HG02938 (cell line): ENCODE results near the gene RFTN2.
"Not testable (repeated sequence)": the region's sequence is repeated elsewhere in the genome, so short reads cannot be mapped to it uniquely, and the experiment has no call there.

ENCODE experiments used
- ATAC-seq: cut with Tn5 transposase; IDR thresholded peaks from one replicate; pipeline ENCODE4 v1.9.1; 2021; ENCODE audit warnings: mild to moderate bottlenecking, moderate library complexity; ENCODE audit not compliant: unreplicated experiment

RFTN2 gene

DNA sequence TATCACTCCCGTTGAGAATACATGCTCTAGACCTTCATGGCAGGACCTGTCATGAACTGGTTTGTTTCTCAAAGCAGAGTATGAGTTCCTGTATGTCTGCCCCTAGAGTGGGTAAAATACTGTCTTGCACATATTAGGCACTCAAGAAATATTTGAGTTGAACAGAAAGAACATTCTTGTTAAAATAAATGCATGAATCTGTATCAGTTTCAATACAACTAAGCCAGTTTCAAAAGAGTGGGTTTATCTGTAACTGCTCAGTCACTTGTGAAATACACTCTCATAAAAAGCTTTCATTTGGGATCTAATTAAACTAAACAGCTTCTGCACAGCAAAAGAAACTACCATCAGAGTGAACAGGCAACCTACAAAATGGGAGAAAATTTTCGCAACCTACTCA, 69.2 kb downstream of the RFTN2 start:
- peak; percentile 80 for ATAC-seq

DNA sequence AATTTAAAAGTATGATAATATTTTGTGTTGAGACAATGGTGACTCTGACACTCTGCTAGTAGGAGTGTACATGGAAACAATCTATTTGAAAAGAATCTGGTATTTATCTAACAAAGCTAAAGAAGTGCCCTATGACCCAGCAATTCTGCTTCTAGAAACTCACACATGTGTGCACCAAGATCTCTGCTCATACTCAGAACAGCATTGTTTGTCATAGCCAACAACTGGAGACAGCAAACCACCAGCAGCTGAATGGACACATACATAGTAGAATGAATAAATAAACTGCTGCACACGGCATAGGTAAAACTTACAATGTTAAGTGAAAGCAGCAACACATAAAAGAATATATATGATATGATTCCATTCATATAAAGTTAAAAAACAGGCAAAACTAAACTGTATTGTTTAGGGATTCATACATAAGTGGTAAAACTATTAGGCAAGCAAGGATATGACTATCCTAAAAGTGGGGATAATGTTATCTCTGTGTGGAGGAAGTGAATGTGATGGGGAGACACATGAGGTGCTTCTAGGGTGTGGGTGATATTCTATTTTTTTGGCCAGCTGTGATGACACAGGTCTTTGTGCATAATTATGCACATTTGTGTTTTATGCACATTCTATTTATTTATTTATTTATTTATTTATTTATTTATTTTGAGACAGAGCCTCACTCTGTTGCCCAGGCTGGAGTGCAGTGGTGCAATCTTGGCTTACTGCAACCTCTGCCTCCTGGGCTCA, 71.1 kb downstream of the RFTN2 start:
- peak; percentile 28 for ATAC-seq

DNA sequence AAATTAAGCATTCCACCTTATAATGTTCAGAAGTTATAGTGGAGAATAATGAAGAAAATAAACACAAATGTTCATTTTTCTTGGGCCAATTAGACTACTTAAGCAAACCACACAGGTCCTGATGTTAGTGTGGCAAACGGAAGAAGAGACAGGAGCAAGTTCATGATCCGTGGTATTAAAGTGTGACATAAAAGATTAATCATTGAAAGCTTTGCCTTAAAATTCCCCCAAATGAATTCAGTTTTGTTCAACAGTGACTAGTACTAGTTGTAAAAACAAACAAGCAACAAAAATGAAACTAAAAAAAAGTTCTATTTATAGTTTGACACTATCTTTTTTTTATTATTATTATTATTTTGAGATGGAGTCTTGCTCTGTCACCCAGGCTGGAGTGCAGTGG, 73.7 kb downstream of the RFTN2 start:
- no peak for ATAC-seq

DNA sequence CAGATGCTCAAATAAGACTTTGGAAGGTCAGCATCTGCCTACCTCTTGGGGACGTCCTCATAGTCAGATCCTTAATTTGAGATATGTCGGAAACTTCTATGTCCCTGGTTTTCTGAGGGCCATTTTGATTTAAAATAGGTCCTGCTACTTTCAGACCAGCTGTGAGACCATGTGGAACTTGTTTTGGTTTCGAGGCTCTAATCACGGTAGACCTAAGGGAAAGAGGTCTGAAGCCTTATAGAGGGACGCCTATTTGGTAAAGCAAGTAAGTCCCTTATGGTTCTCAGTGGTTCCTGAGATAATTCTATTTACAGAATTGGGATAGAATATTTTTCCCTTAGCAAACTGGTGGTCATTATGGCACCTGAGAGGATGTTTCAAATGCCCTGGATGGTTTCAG, 75.1 kb downstream of the RFTN2 start:
- no peak for ATAC-seq

DNA sequence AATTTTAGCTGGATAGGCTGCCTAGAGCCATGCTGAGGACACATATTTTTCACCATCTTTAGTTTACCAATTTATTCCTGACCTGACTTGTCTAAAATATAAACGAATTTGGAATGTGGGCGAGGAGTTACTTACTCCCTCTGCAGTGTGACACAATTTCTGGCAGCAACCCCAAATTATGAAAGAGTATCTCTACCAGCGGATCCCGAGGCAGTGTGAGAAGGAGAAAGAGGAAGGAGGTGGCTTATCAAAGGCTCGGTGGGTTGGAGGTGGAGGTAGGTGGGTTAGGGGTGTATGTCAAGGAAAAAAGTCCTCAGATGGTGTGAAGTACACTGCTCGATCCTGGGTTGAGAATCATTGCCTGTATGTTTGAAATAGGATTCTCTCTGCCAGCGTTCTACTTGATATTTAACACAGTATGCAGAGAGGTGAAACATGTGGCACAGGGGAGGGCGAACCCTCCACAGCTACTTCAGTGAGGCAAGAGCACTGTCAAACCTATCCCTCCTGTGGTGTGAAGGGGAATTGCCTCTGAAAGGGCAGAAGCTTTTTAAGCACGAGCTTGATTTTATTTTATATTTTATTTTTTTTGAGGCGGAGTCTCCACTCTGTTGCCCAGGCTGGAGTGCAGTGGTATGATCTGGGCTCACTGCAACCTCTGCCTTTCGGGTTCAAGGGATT, 76.0 kb downstream of the RFTN2 start:
- peak; percentile 77 for ATAC-seq

DNA sequence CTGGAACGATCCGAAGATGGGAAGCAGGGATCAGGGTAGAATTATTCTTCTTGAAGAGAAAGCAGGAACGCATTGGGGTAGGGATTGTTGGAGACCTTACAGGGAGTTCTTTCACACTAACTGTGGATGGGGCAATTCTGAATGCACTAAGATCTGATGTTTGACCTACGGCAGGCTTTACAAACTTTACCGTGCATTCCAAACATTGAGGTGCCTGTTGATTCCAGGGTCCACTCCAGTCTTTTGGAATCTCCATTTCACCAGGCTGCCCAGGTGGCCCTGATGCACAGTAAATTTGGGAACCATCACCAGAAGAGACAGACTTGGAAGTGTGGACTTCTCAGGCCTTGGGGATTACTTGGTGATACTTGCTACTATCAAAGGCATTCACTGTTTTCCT, 76.9 kb downstream of the RFTN2 start:
- ATAC-seq, result no peak

DNA sequence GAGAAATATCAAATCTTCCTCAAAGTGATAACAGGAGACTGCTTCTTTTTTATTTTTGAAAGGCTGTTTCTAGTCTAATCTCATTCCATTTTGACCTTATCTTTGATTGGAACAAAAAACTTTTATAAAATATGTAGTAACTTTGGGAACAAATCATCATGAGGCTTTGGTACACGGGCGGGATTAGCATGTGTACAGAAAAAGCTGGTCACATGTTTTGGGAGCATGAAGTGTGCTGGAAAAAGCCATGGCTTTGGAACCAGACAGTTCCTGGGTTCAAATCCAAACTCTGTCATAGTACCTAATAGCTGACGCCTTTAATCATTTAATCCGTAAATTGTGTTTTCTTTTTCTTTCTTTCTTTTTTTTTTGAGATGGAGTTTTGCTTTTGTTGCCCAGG, 78.2 kb downstream of the RFTN2 start:
- no peak for ATAC-seq

DNA sequence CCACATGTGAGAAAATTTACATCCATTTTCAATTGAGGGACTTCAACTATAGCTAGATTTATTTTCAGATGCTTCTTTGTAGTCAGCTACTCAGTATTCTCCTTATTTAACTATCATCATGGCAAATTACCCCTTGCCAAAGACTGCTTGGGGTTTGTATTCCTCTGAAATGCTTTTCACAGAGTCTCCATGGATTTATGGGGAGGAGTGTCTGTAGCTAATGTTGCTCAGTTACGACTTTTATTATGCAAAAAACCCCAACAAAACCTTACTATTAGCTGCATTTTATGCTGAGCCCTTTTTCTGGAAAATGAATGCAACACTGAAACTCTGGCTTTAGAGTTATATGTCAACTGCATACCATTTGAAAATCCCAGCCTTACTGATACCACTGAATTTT, 78.6 kb downstream of the RFTN2 start:
- ATAC-seq, result no peak

DNA sequence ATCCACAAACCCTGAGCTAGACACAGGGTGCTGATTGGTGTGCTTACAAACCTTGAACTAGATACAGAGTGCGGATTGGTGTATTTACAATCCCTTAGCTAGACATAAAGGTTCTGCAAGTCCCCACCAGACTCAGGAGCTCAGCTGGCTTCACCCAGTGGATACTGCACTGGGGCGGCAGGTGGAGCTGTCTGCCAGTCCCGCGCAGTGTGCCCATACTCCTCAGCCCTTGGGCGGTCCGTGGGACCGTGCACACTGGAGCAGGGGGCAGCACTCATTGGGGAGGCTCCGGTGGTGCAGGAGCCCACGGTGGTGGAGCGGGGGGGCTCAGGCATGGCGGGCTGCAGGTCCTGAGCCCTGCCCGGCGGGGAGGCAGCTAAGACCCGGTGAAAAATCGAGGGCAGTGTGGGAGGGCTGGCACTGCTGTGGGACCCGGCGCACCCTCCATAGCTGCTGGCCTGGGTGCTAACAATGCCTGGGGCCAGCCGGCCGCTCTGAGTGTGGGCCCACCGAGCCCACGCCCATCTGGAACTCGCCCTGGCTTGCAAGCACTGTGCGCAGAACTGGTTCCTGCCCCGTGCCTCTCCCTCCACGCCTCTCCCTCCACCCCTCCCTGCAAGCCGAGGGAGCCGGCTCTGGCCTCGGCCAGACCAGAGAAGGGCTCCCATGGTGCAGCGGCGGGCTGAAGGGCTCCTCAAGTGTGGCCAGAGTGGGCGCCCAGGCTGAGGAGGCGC, 83.9 kb downstream of the RFTN2 start:
- no peak for ATAC-seq

DNA sequence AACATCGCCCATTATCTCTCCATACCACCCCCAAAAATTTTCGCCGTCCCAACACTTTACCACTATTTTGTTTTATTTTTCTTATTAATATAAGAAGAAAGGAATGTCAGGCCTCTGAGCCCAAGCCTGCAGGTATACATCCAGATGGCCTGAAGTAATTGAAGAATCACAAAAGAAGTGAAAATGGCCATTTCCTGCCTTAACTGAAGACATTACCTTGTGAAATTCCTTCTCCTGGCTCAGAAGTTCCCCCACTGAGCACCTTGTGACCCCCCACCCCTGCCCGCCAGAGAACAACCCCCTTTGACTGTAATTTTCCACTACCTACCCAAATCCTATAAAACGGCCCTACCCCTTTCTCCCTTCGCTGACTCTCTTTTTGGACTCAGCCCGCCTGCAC, 88.1 kb downstream of the RFTN2 start:
- ATAC-seq, result not testable (repeated sequence)

DNA sequence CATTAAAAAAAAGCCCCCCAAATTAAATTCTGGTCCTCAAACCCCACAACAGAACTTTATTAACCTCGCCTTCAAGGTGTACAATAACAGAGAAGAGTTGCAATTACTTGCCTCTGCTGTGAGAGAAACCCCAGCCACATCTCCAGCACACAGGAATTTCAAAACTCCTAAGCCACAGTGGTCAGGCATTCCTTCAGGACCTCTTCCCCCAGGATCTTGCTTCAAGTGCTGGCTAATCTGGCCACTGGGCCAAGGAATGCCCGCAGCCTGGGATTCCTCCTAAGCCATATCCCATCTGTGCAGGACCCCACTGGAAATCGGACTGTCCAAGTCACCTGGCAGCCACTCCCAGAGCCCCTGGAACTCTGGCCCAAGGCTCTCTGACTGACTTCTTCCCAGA, 95.2 kb downstream of the RFTN2 start:
- ATAC-seq, result not testable (repeated sequence)

DNA sequence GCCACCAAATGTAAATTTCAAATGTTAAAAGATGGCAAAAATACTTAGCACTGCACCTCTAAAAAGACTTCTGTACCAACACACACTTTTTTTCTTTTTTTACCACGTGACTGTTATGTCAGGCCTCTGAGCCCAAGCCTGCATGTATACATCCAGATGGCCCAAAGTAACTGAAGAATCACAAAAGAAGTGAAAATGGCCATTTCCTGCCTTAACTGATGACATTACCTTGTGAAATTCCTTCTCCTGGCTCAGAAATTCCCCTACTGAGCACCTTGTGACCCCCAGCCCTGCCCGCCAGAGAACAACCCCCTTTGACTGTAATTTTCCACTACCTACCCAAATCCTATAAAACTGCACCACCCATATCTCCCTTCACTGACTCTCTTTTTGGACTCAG, 97.1 kb downstream of the RFTN2 start:
- ATAC-seq, result not testable (repeated sequence)

DNA sequence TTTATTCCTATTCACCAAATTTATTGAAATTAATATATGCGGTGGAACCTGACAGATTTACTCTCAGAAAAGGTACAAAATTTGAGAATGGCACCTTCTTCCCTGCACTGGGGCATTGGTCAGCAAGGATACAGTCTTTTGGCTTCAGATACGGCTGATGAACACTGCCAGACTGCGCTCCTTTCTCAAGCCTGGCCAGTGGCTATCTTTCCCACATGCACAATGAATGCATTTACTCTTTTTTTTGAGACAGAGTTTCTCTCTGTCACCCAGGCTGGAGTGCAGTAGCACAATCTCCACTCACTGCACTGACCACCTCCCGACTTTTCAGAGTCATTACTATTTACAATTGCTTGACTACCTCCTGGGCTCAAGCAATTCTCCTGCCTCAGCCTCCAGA, 97.9 kb downstream of the RFTN2 start:
- ATAC-seq, result no peak

DNA sequence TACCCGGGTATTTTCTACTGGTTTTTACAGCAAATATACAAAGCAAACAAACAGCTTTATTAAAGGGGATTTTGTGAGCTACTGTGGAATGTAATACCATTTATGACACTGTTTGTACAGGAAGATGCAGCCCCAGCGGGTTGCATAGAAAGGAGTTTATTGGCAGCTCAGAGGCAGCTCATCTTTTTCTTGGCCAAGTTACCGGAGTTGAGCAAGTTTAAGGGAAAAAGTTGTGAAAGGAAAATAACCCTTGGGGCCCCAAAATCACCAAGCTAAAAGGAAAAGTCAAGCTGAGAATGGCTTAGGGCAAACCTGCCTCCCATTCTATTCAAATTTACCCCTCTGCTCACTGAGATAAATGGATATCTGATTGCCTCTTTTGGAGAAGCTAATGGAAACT, 98.8 kb downstream of the RFTN2 start:
- no peak for ATAC-seq

DNA sequence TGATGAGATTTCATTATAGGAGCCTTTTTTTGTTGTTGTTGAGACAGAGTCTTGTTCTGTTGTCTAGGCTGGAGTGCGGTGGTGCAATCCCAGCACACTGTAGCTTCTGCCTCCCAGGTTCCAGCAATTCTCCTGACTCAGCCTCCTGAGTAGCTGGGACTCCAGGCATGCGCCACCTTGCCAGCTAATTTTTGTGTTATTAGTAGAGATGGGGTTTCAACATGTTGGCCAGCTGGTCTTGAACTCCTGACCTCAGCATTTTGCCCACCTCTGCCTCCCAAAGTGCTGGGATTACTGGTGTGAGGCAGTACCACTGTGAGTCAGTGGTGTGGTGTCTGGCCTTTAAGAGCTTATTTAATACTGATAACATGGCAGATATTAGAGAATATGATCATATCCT, 99.4 kb downstream of the RFTN2 start:
- no peak for ATAC-seq

DNA sequence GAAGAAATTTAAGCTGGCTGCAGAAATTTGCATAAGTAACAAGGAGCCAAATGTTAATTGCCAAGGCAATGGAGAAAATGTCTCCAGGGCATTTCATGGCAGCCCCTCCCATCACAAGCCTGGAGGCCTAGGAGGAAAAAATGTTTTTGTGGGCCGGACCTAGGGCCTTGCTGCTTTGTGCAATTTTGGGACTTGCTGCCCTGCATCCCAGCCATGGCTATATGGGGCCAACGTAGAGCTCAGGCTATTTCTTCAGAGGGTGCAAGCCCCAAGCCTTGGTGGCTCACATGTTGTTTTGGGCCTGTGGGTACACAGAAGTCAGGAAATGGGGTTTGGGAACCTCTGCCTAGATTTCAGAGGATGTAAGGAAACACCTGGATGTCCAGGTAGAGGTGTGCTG, 101.8 kb downstream of the RFTN2 start:
- no peak for ATAC-seq

DNA sequence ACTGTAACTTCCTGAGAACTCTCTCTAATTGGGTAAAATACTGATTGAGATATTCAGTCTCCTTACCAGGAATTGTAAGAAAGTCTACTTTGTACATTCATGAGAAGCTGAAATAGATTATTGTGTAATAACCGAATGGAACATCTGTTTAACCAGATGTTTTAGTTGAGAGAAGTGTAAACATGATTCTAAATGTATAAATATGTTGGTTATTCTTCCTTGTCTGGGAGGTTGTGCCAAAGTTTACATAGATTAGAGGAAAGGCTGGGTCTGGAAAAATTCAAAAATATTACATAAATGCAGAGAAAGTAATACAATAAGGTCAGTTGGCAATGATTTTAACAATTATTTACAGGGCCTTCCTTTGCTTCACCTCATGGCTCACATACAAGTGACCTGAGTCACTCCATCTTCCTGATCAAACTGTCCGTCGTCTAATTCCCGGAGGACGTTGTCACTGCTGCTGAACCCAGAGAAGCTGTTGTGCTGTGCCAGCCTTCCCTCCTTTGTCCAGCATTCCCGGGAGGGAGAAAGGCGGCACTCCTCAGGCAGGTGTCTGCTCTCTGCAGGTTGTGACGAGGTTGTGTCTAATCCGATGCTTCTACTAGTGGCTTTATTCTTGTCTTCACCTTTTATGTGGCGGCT, 103.6 kb downstream of the RFTN2 start:
- no peak for ATAC-seq

DNA sequence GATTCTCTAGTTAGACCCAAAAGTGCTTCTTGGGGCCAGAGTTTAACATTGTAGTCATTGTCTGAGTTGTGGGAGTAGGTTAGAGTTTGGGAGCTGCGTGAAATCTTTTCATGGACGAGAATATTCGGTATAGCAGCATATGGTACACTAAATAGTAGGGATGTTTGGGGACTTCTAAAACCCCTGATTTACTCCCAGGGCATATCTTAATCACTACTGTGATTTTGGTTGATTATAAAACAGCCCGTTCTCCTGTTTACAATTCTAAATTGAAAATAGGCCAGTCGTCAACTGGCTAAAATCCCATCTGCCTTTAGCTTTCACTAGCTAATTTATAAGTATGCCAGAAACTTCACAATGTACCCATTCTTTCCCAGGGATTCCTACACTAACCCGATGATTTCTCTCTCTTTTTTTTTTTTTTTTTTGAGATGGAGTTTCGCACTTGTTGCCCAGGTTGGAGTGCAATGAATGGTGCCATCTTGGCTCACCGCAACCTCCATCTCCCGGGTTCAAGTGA, 115.2 kb downstream of the RFTN2 start:
- no peak for ATAC-seq

DNA sequence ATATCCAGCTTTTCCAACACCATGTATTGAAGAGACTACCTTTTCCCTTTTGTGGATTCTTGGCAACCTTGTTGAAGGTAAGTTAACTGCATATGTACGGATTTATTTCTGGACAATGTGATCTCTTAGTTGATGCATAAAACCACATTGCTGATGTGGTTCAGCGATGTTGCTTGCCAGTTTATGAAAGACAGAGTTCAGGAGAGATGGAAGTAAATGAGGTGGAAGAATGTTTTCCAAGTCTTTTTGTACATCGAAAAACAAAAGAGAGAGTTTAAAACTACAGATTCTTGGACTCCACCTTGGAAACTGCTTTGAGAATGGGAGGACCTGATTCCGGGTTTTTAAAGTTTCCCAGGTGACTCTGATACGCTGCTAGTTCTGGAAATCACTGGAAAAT, 115.7 kb downstream of the RFTN2 start:
- ATAC-seq, result no peak

DNA sequence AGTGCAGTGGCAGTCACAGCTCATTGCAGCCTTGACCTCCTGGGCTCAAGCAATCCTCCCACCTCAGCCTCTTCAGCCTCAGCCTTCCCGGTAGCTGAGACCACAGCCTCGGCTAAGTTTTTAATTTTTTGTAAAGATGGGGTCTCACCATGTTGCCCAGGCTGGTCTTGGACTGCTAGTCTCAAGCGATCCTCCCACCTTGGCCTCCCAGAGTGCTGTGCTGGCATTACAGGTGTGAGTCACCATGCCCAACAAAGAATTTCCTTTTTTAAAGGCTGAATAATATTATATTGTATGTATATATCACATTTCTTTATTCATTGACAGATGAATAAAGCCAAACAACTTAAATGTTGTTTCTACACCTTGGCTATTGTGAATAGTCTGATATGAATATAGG, 117.0 kb downstream of the RFTN2 start:
- no peak for ATAC-seq

DNA sequence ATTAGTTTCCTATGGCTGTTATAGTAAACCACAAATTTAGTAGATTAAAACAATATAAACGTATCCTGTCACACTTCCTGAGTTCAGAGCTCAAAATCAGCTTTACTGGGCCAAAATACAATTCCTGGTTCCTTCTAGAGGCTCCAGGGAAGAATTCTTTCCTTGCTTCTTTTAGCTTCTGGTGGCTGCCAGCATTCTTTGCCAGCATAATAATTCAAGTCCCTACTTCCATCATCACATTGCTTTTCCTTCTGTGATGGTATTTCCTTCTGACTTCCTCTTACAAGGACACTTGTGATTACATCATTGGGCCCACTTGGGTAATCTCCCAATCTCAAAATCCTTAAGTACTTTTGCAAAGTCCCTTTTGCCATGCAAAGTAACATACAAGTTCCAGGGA, 118.9 kb downstream of the RFTN2 start:
- ATAC-seq, result no peak
